HL-60/S4 treated with phorbol 12-myristate 13-acetate at 8.2 ng/mL for 4 days and 3 days (cell line): ENCODE data around the gene PMS2.
"Not testable (repeated sequence)": the region's sequence is repeated elsewhere in the genome, so short reads cannot be mapped to it uniquely, and the experiment has no call there.

ENCODE experiments used
- in situ Hi-C: fragments of 300-500 bp; cut with MboI; formaldehyde crosslinking; loops from 2 replicates; pipeline ENCODE4 v1.15.0; 2022; ENCODE audit warnings: low sequenced_read_pairs

Gene PMS2

DNA sequence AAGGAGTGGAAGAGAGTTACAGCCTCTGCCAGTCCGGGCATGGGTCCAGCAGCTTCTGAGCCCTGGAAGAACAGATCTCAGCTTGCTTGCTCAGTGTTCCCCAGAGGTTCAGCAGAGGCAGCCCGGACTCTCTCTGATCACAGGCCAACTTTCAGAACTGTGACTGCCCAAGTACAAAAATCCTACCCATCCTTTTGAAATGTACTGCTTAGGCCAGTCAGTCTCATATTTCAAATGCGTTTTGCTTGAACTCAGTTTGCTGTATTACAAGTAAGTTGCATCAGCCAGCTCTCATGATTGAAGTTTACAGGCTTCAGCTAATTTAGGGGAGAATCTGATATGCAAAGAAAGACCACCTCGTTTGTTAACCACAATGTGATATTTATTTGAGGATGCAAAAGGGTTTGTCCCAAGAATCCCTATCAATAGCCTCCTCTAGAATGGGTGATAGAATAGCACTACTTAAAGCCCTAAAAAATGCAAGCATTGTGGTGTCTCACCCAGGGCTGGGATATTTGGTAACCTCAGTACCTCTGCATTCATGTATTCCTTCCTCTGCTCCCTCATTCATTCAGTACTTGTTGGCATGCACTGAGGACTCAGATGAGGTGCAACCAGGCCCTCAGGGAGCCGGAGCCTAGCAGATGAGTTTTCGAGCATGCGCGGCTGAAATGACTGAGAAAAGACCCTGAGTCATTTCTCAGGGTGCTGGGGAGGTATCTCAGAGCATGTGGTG is 7.2 kb upstream of the PMS2 start:
- in situ Hi-C loops, result no loop called here

DNA sequence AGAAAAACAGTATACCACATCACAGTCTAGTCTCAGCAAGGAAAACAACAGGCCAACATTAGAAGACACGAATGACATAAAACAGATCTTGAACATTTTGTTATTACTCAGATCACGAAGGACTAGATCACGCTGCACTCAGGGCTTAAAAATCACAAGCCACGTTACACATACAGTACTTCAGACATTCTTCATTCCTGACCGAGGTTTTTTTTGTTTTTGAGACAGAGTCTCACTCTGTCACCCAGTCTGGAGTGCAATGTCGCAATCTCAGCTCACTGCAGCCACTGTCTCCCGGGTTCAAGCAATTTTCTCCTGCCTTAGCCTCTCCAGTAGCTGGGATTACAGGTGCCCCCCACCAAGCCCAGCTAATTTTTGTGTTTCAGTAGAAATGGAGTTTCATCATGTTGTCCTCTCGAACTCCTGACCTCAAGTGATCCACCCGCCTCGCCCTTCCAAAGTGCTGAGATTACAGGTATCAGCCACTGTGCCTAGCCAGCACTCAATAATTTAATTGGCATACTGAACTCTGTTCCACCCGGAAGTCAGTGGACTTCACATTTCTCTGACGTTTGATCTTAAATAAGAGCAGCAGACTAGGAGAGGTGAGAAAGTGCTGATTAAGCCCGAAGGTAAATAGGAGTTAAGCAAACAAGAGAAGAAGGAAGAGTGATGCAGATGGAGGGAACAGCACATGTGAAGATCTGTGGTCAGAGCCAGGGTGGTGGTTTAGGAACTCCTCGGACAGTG is 3.7 kb upstream of the PMS2 start:
- in situ Hi-C loops, result no loop called here

GRCh38 chr7:6011541-6011940 is 2.7 kb upstream of the PMS2 start:
- in situ Hi-C loops, result no loop called here

- in situ Hi-C loops, result not testable (repeated sequence)
These were observed 1.5 kb upstream of the PMS2 start for GRCh38 chr7:6010370-6010769.

DNA sequence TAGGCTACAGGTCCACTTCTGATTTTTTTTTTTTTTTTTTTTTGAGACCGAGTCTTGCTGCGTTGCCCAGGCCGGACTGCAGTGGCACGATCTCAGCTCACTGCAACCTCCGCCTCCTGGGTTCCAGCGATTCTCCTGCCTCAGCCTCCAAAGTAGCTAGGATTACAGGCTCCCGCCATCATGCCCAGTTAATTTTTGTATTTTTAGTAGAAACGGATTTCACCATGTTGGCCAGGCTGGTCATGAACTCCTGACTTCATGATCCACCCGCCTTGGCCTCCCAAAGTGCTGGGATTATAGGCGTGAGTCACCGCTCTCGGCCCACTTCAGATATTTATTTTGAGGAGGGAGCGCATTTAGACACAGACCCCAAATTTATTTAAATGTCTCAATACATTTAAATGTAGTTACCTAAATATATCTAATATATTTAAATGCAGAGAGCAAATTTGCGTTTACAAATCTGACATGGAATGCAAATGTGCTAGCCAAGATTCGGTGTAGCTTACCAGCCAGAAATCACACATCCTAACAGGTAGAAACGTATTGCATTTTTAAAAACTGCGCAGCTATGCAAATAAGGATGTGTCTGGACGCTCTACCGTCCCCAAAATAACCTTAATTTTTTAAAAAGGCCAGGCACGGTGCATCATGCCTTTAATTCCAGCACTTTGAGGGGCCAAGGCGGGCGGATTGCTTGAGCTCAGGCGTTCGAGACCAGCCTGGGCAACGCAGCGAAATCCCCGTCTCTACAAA is 836 bp downstream of the PMS2 start:
- in situ Hi-C loops, result not testable (repeated sequence)

DNA sequence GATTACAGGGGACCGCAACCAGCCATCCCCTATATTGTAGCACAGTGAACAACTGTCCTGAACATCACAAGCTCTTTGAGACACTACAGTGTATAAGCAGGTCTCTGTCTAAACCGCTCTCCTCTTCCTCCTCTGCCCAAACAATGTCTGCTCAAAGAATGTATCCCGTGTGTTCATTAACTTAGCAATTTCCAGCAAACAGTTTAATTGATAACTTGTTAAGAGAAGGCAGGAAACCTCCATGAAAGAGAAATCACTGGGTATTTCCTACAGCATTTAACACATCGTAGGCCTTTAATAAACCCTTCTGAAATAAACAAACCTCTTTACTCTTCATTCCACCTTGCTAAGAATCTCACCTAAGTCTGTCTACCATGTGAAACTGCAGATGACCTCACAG is 1.5 kb downstream of the PMS2 start:
- in situ Hi-C loops, result no loop called here

DNA sequence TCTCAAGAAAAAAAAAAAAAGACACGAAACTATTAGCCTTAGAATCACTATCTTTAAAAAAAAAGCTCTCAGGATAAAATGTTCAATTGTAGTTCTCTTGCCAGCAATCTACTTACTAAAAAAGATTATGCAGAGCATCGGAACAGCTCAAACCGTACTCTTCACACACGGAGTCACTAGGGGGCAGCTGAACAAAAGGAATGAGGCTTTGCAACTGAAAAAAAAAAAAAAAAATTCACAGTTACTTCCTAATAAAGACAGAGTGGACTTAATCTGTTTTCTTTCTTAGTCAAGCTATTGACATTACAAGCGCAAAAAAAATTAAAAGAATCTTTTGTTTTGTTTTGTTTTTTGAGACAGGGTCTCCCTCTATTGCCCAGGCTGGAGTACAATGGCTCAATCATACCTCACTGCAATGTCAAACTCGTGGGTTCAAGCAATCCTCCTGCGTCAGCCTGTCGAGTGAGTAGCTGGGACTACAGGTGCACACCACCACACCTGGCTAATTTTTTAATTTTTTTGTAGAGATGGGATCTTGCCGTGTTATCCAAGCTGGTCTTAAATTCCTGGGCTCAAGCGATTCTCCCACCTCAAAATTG is 11.5 kb downstream of the PMS2 start:
- in situ Hi-C loops, result no loop called here

DNA sequence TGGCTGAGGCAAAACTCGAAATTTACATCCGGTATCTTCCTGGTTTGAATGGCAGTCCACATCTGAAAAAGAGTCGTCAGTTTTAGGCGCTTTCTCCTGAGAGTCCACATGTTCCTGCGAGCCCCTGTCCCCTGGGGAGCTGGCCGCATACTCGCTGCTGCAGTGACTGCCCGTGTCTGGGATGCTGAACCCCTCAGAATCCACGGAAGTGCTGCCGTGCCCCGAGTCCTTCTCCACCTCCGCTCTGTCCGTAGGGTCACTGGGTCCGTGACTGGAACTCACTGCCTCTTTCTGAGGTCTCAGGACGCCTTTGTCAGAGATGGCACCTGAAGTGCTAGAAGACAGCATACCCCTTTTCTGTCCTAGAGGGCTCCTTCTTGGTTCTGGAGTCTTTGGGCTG is 21.8 kb downstream of the PMS2 start:
- in situ Hi-C loops, result not testable (repeated sequence)

GRCh38 chr7:5979680-5980314 is 29.1 kb downstream of the PMS2 start:
- in situ Hi-C loops, result not testable (repeated sequence)

DNA sequence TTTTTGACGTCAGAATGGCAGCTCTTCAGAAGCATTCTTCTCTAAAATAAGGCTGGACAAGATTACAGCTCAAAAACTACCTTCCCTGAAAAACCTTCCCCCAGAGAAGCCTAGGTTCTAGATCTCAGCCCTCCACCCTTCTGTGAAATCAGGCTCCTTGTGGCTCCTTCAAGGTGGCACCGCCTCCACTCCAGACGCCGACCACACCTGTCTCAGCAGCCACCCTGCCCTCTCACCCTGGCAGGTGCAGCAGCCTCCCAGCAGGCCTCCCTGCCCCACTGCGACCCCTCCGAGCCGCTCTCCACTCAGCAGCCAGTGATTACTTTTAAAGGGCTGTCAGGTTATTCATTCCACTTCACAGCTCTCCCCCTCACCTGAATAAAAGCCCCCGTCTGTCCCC is 35.3 kb downstream of the PMS2 start:
- in situ Hi-C loops, result not testable (repeated sequence)

DNA sequence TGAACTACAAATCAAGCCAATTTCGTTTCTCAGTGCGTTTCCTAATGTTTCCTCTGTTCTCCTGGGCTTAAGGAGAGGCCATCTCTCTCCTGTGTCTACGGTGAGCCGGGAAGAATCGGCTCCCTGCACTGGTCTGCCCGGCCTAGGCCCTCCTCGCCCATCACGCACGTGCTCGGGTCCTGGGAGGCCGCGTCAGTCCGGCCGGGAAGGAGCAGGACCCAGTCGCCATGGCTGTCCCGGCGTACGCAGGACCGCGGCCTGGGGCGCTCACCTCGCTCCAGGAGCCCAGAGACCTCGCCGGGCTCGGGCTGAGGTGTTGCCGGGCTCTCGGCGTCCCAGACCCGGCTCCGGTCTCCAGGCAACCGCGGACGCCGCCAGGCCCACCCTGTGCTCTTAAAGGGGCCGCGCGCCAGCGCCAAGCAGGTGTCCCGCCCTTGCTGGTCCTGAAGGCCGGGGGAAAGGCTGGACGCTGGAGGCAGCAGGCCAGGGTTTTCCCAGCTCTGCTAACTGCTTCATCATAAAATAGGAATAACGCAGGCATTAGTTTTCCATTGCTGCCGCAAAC is 38.4 kb downstream of the PMS2 start, which contains the start of gene RSPH10B:
RSPH10B (minus strand) TSS at position 343 of the 565 bp plus-strand sequence. CDS start 3,573 bp downstream, outside the sequence.
- in situ Hi-C loops, result not testable (repeated sequence)

DNA sequence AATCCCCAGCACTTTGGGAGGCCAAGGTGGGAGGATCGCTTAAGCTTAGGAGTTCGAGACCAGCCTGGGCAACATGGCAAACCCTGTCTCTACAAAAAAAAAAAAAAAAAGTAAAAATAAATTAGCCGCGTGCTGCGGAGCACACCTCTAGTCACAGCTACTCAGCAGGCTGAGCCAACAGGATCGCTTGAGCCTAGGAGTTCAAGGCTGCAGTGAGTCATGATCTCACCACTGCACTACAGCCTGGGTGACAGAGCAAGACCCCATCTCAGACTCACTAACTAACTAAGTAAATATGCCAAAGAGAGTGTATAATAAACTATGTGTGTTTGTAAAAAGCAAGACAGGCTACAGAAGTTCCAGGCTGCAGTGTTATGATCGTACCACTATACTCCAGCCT is 45.0 kb downstream of the PMS2 start:
- in situ Hi-C loops, result not testable (repeated sequence)

GRCh38 chr7:5963205-5963604 is 45.6 kb downstream of the PMS2 start:
- in situ Hi-C loops, result not testable (repeated sequence)

DNA sequence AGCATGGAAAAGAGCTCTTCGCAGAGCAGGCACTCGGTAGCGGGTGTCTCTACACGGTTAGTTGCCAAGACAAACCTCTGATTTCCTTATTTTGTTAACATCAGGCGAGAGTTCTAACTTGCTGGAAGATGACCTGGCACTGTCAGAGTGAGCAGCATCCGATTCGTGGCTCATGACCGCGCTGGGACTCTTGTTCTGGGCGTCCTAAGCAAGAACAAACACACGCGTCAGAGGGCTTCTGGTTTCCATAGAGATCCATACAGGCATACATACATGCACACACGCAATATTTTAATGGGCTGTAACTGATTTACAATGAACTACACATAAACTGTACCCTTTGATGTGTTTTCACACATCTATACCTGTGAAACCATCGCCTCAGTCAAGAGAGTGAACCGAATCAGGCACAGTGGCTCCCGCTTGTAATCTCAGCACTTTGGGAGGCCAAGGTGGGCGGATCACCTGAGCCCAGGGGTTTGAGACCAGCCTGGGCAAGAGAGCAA is 73.9 kb downstream of the PMS2 start:
- in situ Hi-C loops, result not testable (repeated sequence)

DNA sequence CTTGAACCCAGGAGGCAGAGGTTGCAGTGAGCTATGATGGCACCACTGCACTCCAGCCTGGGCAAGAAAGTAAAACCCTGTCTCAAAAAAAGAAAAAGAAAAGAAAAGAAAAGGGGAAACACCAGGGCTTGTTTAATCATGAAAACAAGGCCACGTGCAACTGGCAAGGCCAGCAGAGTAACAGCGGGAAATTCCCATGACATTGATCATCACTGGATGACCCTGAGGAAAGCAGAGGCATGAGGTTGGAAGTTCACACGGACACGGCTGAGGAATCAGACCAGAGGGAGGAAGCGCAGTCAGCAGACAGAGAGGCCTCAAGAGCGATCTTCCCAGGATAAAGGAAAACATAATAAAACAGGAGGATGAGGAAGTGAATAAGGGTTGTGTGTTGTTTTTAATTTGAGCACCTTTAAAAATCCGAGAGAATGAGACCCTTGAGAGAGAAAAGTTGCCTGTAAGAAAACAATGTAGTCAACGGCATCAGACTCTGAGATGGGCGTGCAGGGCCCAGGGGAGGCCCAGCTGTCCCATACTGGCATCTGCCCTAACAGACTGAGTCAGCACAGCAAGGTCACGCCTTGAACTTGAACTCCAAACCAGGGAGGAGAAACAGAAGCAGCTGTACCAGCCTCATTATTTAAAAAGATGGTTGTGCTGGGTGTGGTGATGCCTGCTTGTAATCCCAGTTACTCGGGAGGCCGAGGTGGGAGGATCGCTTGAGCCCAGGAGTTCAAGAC is 76.8 kb downstream of the PMS2 start:
- in situ Hi-C loops, result not testable (repeated sequence)

DNA sequence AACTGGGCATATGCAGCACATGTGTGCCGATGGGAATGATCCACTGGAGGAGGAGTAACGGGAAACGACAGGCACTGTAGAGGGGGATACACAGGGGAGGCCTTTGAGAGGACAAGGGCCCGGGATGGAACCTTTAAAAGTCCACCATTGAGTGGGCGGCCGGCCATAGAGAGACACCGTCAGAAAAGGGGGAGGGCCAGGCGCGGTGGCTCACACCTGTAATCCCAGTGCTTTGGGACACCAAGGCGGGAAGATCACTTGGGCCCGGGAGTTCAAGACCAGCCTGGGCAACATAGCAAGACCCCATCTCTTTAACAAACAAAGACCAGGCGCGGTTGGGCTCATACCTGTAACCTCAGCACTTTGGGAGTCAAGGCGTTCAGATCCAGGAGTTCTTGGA is 77.6 kb downstream of the PMS2 start:
- in situ Hi-C loops, result not testable (repeated sequence)

DNA sequence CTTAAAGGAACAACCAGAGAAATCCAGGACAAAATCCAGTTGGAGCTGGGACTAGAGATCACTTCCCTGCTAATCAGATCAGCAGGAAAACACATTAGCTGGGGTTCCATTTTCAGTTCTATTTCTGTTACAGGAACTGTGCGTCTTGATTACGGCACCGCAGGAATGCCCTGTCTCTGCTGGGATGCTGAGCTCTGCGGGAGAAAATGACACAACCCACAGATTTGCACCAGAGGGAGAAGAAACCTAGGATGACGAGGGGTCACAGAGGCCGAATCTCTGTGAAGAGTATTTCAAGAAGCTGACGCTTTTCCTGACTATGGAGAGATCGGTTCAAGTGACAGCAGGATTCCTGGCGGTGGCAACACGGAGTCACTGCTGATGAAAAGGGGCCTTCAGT is 78.6 kb downstream of the PMS2 start:
- in situ Hi-C loops, result not testable (repeated sequence)

- in situ Hi-C loops, result not testable (repeated sequence)
These were observed 82.5 kb downstream of the PMS2 start for GRCh38 chr7:5926263-5926870.

GRCh38 chr7:5924630-5925029 is 84.2 kb downstream of the PMS2 start:
- in situ Hi-C loops, result not testable (repeated sequence)
